Activated CD4-positive, alpha-beta T cell treated with anti-CD3 and anti-CD28 coated beads for 36 hours (primary cell): ENCODE results near the gene MYH3. TPM values are rescaled to one million over a fixed set of nuclear protein-coding genes. Genes with fewer than 3 reads are reported as not detected.

ENCODE experiments used
- ATAC-seq: fragments of 200-7000 bp; cut with Tn5 transposase; one replicate; pipeline ENCODE4 v1.10.0; 2021; ENCODE audit warnings: mild to moderate bottlenecking, moderate library complexity
- CTCF ChIA-PET: fragments of 350-600 bp; sonication (Branson Sonifier 250); formaldehyde crosslinking; loops from one replicate; lab custom pipeline; 2021; ENCODE audit warnings: antibody characterized with exemption; lab: Charles Lee
- POLR2A ChIA-PET: fragments of 350-600 bp; sonication (Branson Sonifier 250); formaldehyde crosslinking; loops from one replicate; lab custom pipeline; 2021; ENCODE audit warnings: antibody characterized with exemption, inconsistent platforms; lab: Charles Lee
- DNase-seq: peaks from one replicate; pipeline ENCODE4 v3.0.0-alpha.2; 2020
- H3K27ac Mint-ChIP-seq: one replicate; pipeline ENCODE4 v1.8.0; 2021; ENCODE audit warnings: mixed read lengths
- H3K27me3 Mint-ChIP-seq: one replicate; pipeline ENCODE4 v1.8.0; 2021; ENCODE audit warnings: mixed read lengths
- H3K36me3 Mint-ChIP-seq: one replicate; pipeline ENCODE4 v1.8.0; 2021; ENCODE audit warnings: low read depth, mixed read lengths
- H3K4me1 Mint-ChIP-seq: one replicate; pipeline ENCODE4 v1.8.0; 2021; ENCODE audit warnings: mixed read lengths
- H3K4me3 Mint-ChIP-seq: one replicate; pipeline ENCODE4 v1.8.0; 2021; ENCODE audit warnings: mild to moderate bottlenecking, moderate library complexity, mixed read lengths
- H3K9me3 Mint-ChIP-seq: one replicate; pipeline ENCODE4 v1.8.0; 2021; ENCODE audit warnings: low read depth, mixed read lengths
- intact Hi-C, 2 experiments: fragments of 100-400 bp; cut with DNase I in 1 of 2; cut with micrococcal nuclease in 1 of 2; formaldehyde crosslinking; loops; one replicate each; pipeline versions ENCODE4 v1.14.2 to v1.15.1; 2022 to 2024; cut with DNase I, micrococcal nuclease
- total RNA-seq, 2 experiments: library from RNA; stranded (reverse); gene quantifications; one replicate each; pipeline ENCODE4 v1.2.3, GENCODE V29; 2021

The MYH3 gene
- total RNA-seq, 2 experiments from 2014 or later, result 3.3 to 3.5 TPM

- ChIA-PET POLR2A (no interaction called here), CTCF (no interaction called here)
- Mint-ChIP-seq H3K36me3 (peaks cover 20% of the 10 kb centered on the region), H3K4me3 (no peak overlapping the region), H3K27ac (no peak overlapping the region), H3K27me3 (no peaks in the 10 kb centered on the region), H3K9me3 (no peaks in the 10 kb centered on the region), H3K4me1 (peaks cover 13% of the 10 kb centered on the region)
- no peak for ATAC-seq
- intact Hi-C loops, result loop anchor here in 1 of 2 experiments (5.0 kb wide), 1 partner anchor 493 kb away; no protein-coding TSS in a partner anchor
- no peak for DNase-seq
These were observed 8.2 kb downstream of the MYH3 start for GRCh38 chr17:10648956-10649355.

GRCh38 chr17:10648381-10648780 is 8.7 kb downstream of the MYH3 start:
- POLR2A ChIA-PET, result no interaction called here
- Mint-ChIP-seq H3K27ac (no peak overlapping the region), H3K4me1 (peaks cover 8% of the 10 kb centered on the region), H3K36me3 (peaks cover 20% of the 10 kb centered on the region), H3K27me3 (no peaks in the 10 kb centered on the region), H3K4me3 (no peak overlapping the region), H3K9me3 (no peaks in the 10 kb centered on the region)
- ATAC-seq, result no peak
- intact Hi-C loops, result loop anchor here in 1 of 2 experiments (5.0 kb wide), 1 partner anchor 494 kb away; no protein-coding TSS in a partner anchor
- no peak for DNase-seq
- CTCF ChIA-PET, result no interaction called here

- H3K4me3 Mint-ChIP-seq, result no peak overlapping the region
- peak; percentile 63 for ATAC-seq
These were observed 10.6 kb downstream of the MYH3 start for GRCh38 chr17:10646392-10646990.

GRCh38 chr17:10640475-10640874 is 16.6 kb downstream of the MYH3 start:
- no peaks in the 10 kb centered on the region for H3K27me3 Mint-ChIP-seq
- intact Hi-C loops, result no loop called here
- ChIA-PET POLR2A (no interaction called here), CTCF (interaction anchor here (1.0 to 1.6 kb wide), 3 partner anchors 10 to 43 kb away, joined by 3 to 11 read pairs (median 3); no protein-coding TSS in a partner anchor)
- H3K27ac Mint-ChIP-seq, result no peak overlapping the region
- H3K9me3 Mint-ChIP-seq, result no peaks in the 10 kb centered on the region
- H3K4me3 Mint-ChIP-seq, result no peak overlapping the region
- H3K36me3 Mint-ChIP-seq, result peaks cover 35% of the 10 kb centered on the region
- ATAC-seq (no peak), DNase-seq (no peak)
- H3K4me1 Mint-ChIP-seq, result no peaks in the 10 kb centered on the region

More at GRCh38 chr17:10646392-10646990, 10.6 kb downstream of the MYH3 start:
- intact Hi-C loops, result loop anchor here (1.0 to 5.0 kb wide), 3 partner anchors 38 to 496 kb away; no protein-coding TSS in a partner anchor
- ChIA-PET POLR2A (no interaction called here), CTCF (interaction anchor here (0.6 to 4.6 kb wide), 27 partner anchors 8 to 1340 kb away, joined by 3 to 42 read pairs (median 4); partner anchors contain the start of gene PIRT)
- Mint-ChIP-seq H3K9me3 (no peaks in the 10 kb centered on the region), H3K27ac (no peak overlapping the region), H3K4me1 (no peaks in the 10 kb centered on the region), H3K36me3 (peaks cover 18% of the 10 kb centered on the region), H3K27me3 (no peaks in the 10 kb centered on the region)
- peak; percentile 87 for DNase-seq

GRCh38 chr17:10638151-10638550 is 19.0 kb downstream of the MYH3 start:
- DNase-seq (no peak), ATAC-seq (no peak)
- Mint-ChIP-seq H3K36me3 (peaks cover 41% of the 10 kb centered on the region), H3K9me3 (no peaks in the 10 kb centered on the region), H3K27me3 (no peaks in the 10 kb centered on the region), H3K4me3 (no peak overlapping the region), H3K4me1 (peaks cover 2% of the 10 kb centered on the region), H3K27ac (no peak overlapping the region)
- ChIA-PET CTCF (interaction anchor here (0.6 to 1.3 kb wide), 3 partner anchors 8 to 1105 kb away, joined by 3 to 4 read pairs (median 3); no protein-coding TSS in a partner anchor), POLR2A (no interaction called here)
- intact Hi-C loops, result no loop called here

GRCh38 chr17:10635290-10635689 is 21.8 kb downstream of the MYH3 start:
- Mint-ChIP-seq H3K9me3 (no peaks in the 10 kb centered on the region), H3K4me1 (peaks cover 2% of the 10 kb centered on the region), H3K4me3 (no peak overlapping the region), H3K36me3 (peaks cover 48% of the 10 kb centered on the region), H3K27ac (no peak overlapping the region), H3K27me3 (no peaks in the 10 kb centered on the region)
- ChIA-PET CTCF (interaction anchor here (0.8 to 10.1 kb wide), 6 partner anchors 10 to 211 kb away, joined by 3 to 70 read pairs (median 4); no protein-coding TSS in a partner anchor), POLR2A (interaction anchor here (0.6 kb wide), 1 partner anchor 19 kb away, joined by 4 read pairs; no protein-coding TSS in a partner anchor)
- ATAC-seq, result no peak
- no peak for DNase-seq
- intact Hi-C loops, result no loop called here

- Mint-ChIP-seq H3K36me3 (peaks cover 54% of the 10 kb centered on the region), H3K4me3 (no peak overlapping the region), H3K4me1 (peaks cover 2% of the 10 kb centered on the region), H3K27me3 (no peaks in the 10 kb centered on the region), H3K9me3 (no peaks in the 10 kb centered on the region), H3K27ac (no peak overlapping the region)
- peak; percentile 16 for ATAC-seq
- intact Hi-C loops, result no loop called here
- ChIA-PET CTCF (interaction anchor here (0.7 to 10.1 kb wide), 6 partner anchors 11 to 510 kb away, joined by 3 to 70 read pairs (median 4); no protein-coding TSS in a partner anchor), POLR2A (no interaction called here)
- no peak for DNase-seq
These were observed 23.2 kb downstream of the MYH3 start for GRCh38 chr17:10633738-10634379.

GRCh38 chr17:10631701-10632100 is 25.4 kb downstream of the MYH3 start:
- ATAC-seq, result no peak
- H3K27ac Mint-ChIP-seq, result no peak overlapping the region
- no peak overlapping the region for H3K4me3 Mint-ChIP-seq
- H3K36me3 Mint-ChIP-seq, result peaks cover 45% of the 10 kb centered on the region
- intact Hi-C loops, result loop anchor here in 1 of 2 experiments (1.0 kb wide), 1 partner anchor 214 kb away; no protein-coding TSS in a partner anchor
- ChIA-PET CTCF (interaction anchor here (0.7 to 10.1 kb wide), 12 partner anchors 8 to 1549 kb away, joined by 3 to 70 read pairs (median 6); no protein-coding TSS in a partner anchor), POLR2A (no interaction called here)
- peaks cover 2% of the 10 kb centered on the region for H3K4me1 Mint-ChIP-seq
- DNase-seq, result no peak
- no peaks in the 10 kb centered on the region for H3K9me3 Mint-ChIP-seq
- no peaks in the 10 kb centered on the region for H3K27me3 Mint-ChIP-seq

- ChIA-PET CTCF (interaction anchor here (0.7 to 10.1 kb wide), 20 partner anchors 9 to 252 kb away, joined by 3 to 70 read pairs (median 4); no protein-coding TSS in a partner anchor), POLR2A (no interaction called here)
- no peak for ATAC-seq
- H3K36me3 Mint-ChIP-seq, result peaks cover 45% of the 10 kb centered on the region
- no peak overlapping the region for H3K27ac Mint-ChIP-seq
- peak; percentile 45 for DNase-seq
- no peaks in the 10 kb centered on the region for H3K27me3 Mint-ChIP-seq
- intact Hi-C loops, result loop anchor here in 1 of 2 experiments (1.0 kb wide), 1 partner anchor 214 kb away; no protein-coding TSS in a partner anchor
- H3K9me3 Mint-ChIP-seq, result no peaks in the 10 kb centered on the region
- no peak overlapping the region for H3K4me3 Mint-ChIP-seq
- peaks cover 2% of the 10 kb centered on the region for H3K4me1 Mint-ChIP-seq
These were observed 25.9 kb downstream of the MYH3 start for GRCh38 chr17:10631048-10631700.

- Mint-ChIP-seq H3K4me3 (no peak overlapping the region), H3K27me3 (no peaks in the 10 kb centered on the region), H3K27ac (no peak overlapping the region), H3K9me3 (no peaks in the 10 kb centered on the region), H3K36me3 (peaks cover 34% of the 10 kb centered on the region), H3K4me1 (peaks cover 2% of the 10 kb centered on the region)
- ChIA-PET POLR2A (no interaction called here), CTCF (interaction anchor here (0.6 to 10.1 kb wide), 12 partner anchors 9 to 301 kb away, joined by 3 to 70 read pairs (median 4); no protein-coding TSS in a partner anchor)
- intact Hi-C loops, result loop anchor here in 1 of 2 experiments (10.0 kb wide), 1 partner anchor 665 kb away; no protein-coding TSS in a partner anchor
- DNase-seq (no peak), ATAC-seq (no peak)
These were observed 27.4 kb downstream of the MYH3 start for GRCh38 chr17:10629706-10630105.

- intact Hi-C loops, result loop anchor here in 1 of 2 experiments (10.0 kb wide), 1 partner anchor 664 kb away; no protein-coding TSS in a partner anchor
- ATAC-seq, result no peak
- peaks cover 31% of the 10 kb centered on the region for H3K36me3 Mint-ChIP-seq
- H3K27me3 Mint-ChIP-seq, result no peaks in the 10 kb centered on the region
- H3K27ac Mint-ChIP-seq, result no peak overlapping the region
- DNase-seq, result peak; percentile 30
- no peak overlapping the region for H3K4me3 Mint-ChIP-seq
- peaks cover 2% of the 10 kb centered on the region for H3K4me1 Mint-ChIP-seq
- ChIA-PET CTCF (interaction anchor here (0.6 to 10.1 kb wide), 6 partner anchors 10 to 1301 kb away, joined by 3 to 70 read pairs (median 7); no protein-coding TSS in a partner anchor), POLR2A (no interaction called here)
- no peaks in the 10 kb centered on the region for H3K9me3 Mint-ChIP-seq
These were observed 28.4 kb downstream of the MYH3 start for GRCh38 chr17:10628756-10629155.
